ENCODE results near the gene LTBP3.

LTBP3 gene

DNA sequence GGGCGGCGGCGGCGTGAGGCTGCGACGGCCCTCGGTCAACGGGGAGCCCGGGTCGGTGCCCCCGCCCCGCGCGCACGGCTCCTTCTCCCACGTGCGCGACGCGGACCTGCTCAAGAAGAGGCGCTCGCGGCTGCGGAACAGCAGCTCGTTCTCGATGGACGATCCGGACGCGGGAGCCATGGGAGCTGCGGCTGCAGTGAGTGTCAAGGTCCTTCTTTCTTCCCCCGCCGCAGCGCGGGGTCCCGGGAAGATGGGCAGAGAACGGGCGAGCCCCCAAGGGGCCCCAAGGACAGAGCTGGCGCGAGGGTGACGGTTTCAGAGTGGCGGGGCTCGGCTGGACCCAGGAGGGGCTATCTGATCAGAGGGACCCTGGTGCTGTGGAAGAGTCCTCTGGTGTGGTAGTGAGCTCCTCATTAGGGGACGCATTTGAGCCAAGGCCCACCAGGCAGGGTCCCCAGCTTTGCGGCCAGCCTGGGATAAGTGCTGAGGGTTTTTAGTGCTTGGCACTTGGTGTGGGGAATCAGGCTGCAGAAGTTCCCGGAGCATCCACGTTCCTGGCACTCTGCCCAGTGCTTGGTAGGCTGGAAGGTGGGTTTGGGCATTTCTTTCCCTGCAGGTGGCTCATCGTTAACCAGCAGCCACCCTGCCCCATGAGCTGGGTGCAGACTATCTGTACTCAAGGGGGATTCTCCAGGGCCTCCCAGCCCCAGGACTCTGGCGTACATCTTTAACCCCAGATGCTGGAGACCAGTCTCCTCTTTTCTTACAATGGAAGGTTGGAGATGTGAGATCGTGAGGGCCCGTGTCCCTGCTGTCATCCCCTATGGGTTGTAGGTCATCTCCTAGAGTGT lies 27.5 kb upstream of the LTBP3 start:
- DNase-seq, result no peak

DNA sequence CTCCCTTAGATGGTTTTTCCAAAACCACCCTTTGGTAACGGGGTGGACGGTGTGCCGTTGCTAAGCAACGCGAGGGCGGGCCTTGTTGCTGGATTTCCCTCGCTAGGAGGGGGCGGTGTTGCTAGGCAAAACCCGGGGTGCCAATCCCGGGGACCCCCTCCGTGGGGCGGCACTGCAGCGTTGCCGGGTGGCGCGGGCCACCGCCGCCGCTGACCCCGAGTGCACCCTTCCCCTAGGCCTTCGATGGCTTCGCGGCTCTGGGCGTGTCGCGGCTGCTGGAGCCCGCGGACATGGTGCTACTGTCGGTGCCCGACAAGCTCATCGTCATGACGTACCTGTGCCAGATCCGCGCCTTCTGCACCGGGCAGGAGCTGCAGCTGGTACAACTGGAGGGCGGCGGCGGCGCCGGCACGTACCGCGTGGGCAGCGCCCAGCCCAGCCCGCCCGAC lies 26.6 kb upstream of the LTBP3 start:
- no peak for DNase-seq

DNA sequence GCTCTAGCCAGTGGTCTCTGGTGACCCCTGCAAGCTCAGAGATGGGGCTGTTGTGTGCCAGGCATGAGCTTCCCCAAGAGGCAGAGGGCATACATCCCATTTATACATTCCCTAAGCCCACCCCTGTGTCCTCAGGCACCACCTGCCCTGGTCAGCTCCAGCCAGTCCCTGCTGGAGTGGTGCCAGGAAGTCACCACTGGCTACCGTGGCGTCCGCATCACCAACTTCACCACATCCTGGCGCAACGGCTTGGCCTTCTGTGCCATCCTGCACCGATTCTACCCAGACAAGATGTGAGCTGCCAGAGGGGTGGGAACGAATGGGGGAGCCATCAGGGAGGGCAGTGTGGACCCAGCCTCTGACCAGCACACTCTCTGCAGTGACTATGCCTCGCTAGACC lies 25.9 kb upstream of the LTBP3 start:
- DNase-seq, result no peak

DNA sequence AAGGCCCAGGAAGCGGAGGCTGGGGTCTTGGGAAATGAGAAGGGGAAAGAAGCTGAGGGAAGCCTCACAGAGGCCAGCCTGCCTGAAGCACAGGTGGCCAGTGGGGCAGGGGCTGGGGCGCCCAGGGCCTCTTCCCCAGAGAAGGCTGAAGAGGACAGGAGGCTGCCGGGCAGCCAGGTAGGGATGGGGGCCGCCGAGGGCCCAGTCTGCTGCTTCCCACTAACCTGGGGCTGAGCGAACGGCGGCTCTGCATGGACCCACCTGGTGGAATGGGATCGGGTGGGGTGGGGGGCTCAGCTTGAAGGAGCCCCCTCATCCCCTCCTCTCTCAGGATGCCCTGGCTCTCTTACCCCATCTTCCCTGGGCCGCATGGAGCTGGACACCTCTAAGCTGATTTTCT lies 25.4 kb upstream of the LTBP3 start:
- DNase-seq, result no peak

DNA sequence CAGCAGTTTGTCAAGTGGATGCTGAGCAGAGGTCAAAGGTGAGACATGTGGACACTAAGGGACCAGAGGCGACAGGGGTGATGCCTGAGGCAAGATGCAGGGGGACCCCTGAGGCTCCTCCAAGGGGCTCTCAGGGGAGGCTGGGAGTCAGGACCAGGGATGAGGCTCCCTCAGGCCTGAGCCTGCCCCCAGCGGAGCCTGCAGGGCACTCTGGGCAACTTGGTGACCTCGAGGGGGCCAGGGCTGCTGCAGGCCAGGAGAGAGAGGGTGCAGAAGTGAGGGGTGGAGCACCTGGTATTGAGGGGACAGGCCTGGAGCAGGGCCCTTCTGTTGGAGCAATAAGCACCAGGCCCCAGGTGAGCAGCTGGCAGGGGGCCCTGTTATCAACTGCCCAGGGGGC lies 23.8 kb upstream of the LTBP3 start:
- DNase-seq, result no peak

DNA sequence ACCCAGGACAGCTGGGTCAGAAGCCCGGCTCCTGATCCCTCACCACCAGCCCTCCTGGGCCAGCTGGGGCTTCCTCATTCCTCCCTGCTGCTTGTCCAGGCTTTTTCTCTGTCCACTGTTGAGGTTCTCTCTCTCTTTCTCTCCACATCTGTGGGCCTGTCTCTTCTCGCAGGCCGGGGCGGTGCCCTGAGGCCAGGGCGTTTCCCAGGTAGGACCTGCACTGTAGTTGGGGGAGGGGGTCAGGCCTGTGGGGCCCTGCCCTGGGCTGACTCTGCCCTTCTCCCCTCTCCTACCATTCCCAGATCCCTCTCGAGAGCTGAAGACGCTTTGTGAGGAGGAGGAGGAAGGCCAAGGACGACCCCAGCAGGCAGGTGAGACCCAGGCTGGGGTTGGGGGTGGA lies 22.6 kb upstream of the LTBP3 start:
- no peak for DNase-seq

DNA sequence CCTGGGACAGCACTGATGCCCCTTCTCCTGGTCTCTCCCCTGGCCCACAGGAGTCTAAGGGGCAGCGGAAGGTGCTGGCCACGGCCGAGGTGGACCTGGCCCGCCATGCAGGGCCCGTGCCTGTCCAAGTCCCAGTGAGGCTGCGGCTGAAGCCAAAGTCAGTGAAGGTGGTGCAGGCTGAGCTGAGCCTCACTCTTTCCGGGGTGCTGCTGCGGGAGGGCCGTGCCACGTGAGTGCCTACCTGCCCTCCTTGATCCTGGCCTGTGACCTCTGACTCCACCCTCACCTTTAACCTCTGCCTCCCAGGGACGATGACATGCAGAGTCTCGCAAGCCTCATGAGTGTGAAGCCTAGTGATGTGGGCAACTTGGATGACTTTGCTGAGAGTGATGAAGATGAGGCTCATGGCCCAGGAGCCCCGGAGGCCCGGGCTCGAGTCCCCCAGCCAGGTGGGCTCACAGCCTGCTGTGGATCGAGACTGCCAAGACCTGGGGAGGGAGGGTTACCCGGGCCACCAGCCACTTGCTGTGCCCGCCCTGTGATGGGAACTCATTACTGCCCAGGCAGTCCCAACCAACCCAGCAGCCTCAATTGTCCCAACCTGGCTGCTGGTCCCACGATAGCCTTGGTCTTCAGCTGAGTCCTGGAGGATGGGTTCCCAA lies 22.0 kb upstream of the LTBP3 start:
- no peak for DNase-seq

DNA sequence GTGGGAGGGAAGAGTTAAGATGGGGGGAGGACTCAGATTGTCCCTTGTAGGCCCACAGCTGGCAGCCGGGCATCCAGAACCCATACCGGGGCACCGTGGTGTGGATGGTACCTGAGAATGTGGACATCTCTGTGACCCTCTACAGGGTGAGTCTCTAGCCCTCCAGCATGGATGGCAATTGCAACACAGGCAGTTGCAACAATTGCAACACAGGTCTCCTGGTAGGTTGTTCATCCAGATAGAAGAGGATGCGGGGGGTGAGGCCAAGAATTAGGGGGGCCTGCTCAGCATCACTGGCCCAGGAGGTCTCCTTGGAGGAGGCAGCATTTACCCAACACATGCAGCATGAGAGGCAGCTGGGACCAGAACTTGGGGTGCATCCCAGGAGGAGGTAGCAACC lies 21.1 kb upstream of the LTBP3 start:
- DNase-seq, result no peak

DNA sequence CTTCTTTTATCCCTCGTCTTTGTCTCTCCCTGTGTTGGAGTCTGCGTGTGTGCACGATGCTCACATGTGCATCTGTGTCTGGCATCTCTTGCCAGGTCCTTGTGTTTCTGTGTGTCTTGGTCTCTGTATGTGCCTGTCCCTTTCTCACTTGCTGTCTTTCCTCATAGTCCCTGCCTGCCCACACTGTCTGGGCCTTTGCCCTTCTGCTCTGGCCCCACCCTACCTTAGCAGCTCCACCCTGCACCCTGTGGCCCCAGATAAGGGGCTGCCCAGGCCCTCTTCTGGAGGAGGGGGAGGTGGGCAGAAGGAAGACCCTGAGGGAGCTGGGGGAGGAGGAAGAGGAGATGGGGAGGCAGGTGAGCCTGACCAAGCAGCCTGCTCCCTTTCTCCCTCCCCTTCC lies 20.5 kb upstream of the LTBP3 start:
- DNase-seq, result no peak

DNA sequence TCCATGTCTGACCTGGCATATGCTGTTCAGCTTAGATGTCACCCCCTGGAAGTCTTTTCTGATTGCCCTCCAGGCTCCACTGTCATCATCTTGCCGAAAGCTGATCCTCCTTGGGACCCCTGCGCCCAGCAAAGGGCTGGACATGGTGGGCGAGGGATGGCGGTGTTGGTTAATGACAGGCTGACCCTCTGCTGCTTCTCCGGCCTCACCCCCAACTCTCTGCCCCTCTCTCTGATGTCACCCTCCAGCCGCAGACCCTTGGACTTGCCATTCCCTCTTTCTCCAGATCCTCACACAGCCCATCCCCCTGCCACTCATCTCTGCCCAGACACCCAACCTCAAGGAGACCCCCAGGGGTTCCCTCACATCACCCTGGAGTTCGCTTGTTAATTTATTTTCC lies 20.0 kb upstream of the LTBP3 start:
- DNase-seq, result no peak

DNA sequence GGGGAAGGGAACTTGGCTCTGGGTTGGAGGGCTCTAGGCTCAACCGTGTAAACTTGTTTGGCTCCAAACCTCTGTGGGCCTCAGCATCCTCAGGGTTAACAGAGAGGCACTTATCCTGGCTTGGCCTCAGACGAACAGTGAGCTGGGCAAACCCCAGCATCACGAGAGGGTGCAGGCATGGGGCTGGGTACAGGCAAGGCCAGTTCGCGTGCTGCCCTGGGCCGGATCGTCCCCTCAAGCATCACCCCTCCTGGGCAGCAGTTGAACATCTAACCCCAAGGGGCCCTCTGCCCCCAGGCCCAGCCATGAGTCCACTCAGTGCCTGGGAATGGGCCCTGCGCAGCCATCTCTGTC lies 19.6 kb upstream of the LTBP3 start:
- no peak for DNase-seq

DNA sequence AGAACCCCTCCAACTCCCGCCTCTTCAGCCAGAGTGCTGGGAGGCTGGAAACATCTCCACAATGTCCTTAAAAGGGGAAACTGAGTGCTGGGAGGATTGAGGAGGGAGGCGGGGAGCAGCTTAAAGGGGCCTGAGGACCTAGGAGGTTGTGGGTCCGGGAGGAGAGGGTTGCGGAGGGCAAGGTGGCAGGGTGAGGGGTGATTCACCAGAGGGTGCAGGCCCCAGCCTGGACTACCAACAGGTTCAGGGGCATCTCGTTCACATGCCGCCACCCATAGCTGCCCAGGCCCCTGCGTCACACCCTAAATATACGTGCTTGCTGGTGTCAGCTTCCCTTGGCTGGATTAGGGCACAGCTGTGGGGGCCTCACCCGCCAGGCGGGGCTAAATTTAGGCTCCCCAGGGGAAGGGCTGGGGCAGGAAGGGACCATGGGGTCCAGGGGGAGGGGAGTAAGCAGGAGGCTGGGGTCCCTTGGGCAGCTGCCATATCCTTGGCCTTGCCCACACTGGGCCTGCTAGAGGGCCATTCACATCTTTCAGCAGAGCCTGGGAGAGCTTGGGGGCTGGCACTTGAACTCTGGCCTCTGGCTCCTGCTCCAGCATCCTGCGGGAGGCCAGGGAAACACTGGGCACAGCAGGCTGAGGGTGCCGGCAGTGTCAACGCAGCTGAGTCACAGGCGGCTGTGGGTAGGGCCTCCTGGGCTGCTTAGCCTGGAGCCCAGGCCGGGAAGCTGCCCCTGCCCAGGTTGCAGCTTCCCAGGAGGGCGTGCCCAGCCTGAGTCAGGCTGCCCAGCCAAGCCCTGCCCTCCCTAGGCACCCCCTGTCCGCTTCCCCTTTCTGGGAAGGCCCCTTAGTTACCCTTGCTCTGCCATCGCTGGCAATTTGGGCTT lies 19.0 kb upstream of the LTBP3 start:
- DNase-seq, result no peak

DNA sequence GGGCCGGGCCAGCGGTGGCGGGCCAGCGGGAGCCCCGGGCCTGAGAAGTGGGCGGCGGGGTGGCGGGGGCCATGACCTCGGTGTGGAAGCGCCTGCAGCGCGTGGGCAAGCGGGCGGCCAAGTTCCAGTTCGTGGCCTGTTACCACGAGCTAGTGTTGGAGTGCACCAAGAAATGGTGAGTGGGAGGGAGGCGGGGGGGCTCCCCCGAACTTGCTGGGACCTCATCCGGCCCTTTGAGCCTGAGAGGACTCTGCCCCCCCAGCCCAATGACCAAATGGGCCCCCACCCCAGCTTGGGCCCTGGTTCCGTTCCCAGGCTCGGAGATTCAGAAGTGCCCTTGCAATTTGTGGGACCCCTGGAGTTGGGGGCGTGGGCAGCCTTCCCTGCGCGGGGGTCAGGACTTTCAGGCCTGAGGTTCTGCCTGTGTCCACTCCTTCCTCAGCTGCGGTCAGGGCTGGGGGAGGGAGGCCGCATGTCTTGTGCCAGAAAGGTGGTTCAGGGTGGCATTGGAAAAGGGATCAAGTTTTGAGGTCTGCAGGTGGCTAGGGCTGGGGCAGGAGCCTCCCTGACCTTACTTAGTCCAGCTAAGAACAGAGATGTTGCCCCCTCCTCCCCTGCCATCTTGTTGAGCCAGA lies 18.2 kb upstream of the LTBP3 start:
- DNase-seq, result no peak

DNA sequence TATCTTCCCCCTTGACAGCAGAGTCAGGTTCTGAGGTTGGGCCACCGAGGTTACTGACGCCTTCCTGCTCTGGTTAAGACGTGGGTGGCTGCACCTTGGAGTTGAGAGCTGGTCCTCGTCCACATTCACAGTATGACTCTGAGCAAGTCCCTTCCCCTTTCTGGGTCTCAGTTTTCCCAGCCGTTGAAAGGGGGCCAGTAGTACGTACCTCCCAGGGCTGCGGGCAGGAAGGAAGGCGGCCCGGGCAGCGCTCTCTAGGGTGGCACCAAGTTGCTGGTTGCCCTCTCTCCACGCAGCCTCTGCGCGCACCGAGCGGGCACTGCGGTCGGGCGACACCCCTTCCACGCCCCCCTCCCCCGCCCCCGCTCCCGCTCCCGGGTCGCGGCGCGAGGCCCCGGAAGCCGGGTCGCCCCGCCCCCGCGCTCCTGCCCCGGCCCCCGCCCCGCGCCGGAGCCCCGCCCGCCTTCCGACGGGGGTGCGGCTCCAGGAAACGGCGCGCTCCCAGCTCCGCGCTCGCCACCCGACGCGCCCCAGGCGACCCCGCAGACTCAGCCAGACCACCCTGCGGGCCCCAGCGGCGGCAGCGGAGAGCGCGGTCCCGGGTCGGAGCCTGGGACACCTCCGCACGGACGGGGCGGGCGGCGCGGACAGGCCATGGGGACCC lies 17.5 kb upstream of the LTBP3 start, which contains the start of gene EHBP1L1:
Gene EHBP1L1, plus strand, starts transcription at position 486 of the 664 bp plus-strand sequence. CDS start 250 bp downstream, outside the sequence.
- no peak for DNase-seq

DNA sequence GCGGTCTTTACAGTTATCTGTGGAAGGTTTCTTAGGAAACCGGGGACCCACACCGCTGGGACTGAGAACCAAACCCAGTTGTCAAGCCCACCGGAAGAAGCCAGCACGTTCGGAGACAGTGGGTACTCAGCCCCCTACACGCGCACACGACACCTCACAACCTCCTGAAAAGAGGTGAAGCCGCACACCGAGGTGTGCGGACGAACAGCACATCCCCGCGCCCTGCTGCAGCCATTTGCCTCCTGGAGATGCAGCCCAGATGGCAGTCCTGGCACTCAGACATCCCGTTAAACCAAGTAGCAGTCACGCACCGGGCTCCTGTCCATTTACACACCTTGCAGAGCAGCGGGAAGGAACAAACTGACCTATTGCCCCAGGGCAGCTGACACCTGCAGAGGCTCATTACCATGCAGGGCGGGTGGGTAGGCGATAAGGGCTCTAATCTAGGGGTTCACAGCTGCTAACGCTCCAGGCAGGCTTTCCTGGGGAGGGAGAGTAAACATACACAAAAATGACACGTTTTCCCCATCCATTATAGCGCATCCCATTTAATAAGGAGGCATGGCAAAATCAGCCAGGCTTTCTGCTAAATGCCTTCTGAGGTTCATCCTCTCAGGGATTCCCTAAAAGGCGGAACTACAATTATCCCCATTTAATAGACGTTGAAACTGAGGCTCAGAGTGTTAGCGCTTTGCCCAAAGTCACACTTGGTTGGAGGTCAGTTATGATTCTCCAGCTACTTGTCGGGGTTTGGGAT lies 16.8 kb upstream of the LTBP3 start:
- peak in 1 of 2 experiments; percentile 35 for DNase-seq

DNA sequence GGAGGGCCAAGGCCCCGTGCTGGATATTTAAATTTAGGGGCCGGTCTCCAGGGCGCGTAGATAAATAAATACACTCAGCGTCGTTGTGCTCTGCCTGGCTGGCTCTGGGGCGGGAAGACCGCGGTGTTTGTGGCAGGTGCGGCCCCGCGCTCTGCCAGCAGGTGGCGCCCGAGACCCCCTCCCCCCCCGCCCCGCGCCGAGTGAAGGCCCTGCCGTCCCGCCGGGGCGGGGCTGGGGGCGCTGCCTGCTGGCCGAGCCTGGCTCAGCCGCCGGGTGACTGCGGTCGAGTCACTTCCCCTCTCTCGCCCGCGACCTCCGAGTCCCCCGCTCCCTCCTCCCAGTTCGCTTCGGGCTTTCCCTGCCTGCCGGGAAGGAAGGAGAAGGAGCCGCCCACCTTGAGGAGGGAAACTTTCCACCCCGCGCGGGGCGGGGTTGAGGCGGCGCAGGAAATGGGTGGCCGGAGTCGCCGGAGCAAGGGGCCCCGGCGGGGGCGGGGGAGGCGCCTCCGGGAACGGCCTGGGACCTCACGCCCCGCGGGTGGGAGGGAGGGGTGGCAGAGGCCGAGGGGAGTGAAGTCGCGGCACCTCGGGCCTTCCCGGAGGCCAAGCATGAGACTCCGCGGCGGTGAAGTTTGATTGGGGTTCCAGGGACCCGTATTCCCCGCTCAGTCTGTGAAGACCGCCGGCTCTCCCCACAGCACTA lies 16.1 kb upstream of the LTBP3 start:
- DNase-seq, result peak in 1 of 2 experiments; percentile 30

DNA sequence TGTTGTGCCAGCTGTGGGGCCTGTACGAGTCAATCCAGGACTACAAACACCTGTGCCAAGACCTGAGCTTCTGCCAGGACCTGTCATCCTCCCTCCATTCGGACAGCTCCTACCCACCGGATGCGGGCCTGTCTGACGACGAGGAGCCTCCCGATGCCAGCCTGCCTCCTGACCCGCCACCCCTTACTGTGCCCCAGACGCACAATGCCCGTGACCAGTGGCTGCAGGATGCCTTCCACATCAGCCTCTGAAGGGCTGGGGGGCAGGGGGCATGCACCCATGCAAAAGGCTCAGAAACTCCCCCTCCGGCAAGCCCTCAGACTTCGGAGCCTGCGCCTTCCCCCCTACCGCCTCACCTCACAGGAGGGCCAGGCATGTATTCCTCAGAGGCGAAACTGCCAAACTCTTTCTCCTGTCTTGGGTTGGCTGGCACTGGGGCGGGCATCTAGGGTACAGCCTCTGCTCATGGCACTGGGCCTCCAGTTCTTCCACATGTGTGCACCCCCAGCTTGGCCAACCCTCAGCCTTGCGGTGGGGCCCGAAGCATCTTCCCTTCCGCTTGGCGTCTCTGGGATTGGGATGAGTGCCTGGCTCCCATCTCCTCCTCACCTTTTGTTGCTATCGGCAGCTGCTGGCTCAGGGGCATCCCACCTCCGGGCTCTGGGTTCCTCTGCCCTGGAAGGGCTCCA lies 15.4 kb upstream of the LTBP3 start:
- DNase-seq, result no peak

DNA sequence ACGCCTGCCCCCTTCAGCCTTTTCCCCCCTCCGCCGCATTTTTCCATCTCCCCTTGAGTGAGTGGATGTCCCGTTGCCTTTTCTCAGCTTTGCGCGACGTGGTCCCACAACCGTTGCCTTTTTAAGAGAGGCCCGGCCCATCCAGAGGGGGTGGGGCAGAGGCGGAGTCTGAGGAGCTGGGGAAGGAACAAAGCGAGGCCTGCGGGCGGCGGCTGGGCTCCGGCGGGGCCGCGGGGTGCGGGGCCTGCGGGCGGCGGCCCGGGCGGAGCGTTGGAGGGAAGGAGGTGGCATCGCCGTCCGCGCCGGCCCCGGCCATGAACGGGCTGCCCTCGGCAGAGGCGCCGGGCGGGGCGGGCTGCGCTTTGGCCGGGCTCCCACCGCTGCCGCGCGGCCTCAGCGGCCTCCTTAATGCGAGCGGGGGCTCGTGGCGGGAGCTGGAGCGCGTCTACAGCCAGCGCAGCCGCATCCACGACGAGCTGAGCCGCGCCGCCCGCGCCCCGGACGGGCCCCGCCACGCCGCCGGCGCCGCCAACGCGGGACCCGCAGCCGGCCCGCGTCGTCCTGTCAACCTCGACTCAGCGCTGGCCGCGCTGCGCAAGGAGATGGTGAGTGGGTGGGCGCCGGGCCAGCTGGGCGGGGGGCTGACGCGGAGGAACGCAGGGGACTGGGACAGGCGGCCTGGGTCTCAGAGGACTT lies 14.3 kb upstream of the LTBP3 start, which contains the start of gene FAM89B:
Gene FAM89B, plus strand, starts transcription at position 183 of the 696 bp plus-strand sequence. Its CDS starts 132 bp downstream, at position 315.
- DNase-seq, result peak; percentile 23 to 75

DNA sequence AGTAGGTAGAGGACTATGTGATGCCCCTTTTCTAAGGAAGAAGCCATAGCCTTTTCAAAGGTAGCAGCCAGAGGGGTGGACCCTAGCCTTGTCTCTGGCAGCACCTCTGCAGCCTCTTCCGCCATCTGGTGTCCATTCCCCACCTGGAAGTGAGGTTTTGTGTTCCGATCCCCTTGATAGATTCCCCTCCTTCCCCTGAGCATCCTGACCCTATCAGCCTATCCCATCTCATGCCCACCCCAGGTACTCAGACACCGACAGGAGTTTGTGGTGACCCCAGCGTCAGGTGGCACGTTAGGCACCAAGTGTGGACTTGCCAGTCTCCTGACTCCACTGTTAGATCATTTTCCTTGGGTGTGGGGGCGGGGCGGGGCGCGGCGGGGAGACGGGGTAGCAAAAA lies 13.8 kb upstream of the LTBP3 start:
- DNase-seq, result no peak
